GM12874 (cell line): ENCODE results near the gene VAV3.

Source experiments
- CTCF ChIP-seq: IDR thresholded peaks from 2 replicates; pipeline ENCODE4 v1.5.1; 2011; ENCODE audit warnings: low read depth, mild to moderate bottlenecking, control low read depth, low read length, moderate library complexity; ENCODE audit not compliant: insufficient read depth

Gene VAV3

DNA sequence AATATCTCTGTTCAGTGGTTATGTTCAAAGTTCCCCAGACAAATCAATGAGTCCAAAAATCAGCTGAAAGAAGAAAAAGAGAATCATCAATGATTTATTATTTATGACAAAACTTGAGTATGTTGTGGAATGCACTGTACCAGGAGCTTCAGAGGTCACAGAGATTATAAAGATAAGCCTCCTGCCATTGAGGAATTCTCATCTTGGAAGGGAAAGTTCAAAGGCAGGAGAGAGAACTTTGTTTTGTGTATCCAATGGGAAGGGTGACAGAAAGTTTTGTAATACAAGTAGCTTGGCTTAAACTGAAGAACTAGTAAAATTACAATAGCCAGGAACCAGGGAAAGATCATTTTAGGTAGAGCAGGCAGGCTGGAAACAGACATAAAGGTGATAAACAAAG lies 367.7 kb downstream of the VAV3 start:
- no peak for TF ChIP-seq CTCF

DNA sequence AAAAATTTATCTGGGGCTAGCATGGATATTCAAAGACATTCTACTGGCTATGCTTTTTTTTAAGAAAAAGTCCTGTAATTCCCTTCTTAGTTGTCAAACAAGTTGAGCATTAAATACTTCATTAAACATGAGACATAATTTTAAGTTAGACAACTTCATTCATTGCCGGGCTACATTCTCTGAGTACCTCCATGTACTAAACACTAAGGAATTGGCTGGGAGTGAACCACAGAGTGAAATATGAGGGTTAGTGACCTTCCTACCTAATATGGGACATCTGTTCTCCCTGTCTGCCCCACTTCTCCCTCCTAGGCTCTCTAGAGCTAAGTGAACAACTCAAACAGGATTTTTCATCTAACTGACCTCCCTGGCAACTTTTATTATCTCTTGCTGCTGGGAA lies 370.4 kb downstream of the VAV3 start:
- no peak for TF ChIP-seq CTCF

DNA sequence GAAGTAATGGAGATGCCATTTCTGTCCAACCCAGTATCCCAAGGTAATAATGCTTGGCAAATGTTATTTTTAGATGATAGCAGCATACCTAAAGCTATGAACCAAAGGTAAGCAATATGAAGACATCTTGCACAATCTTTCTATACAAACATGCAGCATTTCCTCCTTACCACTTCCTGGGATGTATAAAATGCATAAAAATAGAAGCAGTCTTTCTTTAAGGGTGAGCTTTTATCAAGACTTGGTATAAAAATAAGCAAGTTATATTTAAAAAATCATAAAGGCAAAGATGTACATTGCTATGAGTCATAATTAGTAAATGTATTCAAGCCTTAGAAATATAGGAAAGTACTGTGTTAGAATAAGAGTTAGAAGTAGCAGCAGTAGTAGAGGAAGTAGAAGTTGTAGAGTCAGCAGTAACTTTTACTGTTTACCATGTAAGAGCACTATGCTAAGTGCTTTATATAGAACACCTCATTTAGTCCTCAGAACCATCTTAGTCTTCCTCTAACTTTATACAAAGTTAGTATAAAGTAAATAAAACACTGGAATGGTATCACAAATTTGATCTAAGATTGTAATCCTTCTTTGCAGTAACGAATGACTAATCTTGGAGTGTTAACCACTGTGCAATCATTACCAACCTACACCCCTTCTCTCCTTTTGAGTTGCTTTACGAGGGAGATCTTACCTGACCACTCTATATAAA lies 371.3 kb downstream of the VAV3 start:
- no peak for TF ChIP-seq CTCF

- TF ChIP-seq CTCF: no peak
Measured at GRCh38 chr1:107590900-107591622, 373.9 kb downstream of the VAV3 start.

GRCh38 chr1:107590087-107590486 lies 374.9 kb downstream of the VAV3 start:
- no peak for TF ChIP-seq CTCF

DNA sequence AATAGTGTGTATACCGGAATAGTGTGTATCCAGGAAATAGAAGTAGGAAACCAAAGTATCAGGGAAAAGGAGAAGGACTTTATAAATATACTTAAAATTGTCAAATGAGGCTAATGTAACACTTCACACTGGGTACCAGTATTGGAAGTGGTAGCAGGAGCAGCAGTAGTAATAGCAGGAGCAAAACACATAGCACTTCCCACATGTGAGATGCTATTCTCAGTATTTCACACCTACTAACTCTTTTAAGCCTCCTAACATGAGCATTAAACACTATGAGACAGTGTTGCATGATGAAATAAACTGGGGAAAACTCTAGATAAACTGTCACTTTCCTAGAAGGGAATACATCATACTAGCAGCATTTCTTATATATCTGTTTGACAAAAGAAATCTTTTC lies 376.7 kb downstream of the VAV3 start:
- no peak for TF ChIP-seq CTCF

DNA sequence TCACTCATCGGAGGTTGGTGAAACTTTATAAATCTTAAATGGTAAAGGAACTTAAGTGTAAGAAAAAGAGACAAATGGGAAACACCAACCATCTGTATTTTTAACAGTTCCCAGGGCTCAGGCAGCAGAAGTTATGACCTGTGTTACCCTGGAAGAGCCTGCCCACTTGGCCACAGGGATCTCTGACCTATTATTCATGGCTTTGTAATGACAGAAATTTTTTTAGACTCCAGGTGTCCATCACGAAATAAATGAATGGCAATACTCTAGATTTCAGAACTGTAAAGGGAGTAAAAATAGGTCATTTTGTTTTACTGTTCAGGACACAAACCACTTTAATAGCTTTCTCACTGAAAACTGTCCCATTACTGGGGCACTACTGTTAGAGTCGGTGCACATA lies 389.8 kb downstream of the VAV3 start:
- no peak for TF ChIP-seq CTCF
